Measurements from ENCODE around the gene ROBO2.

DNA sequence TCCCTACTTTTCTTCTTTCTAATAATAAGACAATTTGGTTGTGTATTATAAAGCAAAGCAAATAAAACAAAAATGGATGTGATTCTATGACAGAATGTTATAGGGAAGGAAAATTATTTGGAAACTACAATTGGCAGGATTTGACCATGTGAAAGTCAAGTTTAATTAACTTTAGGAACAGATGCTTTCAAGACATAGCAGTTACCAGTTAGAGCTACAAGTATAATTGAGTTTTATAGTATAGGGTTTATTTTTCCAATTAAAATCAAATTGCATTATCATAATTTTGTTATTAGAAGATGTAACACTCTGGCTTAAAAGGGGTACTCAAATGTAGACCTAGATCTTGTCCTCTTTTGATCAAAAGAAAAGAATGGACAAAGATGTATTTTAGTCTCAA, 110.9 kb downstream of the ROBO2 start:
- TF ChIP-seq, protein P1, sequence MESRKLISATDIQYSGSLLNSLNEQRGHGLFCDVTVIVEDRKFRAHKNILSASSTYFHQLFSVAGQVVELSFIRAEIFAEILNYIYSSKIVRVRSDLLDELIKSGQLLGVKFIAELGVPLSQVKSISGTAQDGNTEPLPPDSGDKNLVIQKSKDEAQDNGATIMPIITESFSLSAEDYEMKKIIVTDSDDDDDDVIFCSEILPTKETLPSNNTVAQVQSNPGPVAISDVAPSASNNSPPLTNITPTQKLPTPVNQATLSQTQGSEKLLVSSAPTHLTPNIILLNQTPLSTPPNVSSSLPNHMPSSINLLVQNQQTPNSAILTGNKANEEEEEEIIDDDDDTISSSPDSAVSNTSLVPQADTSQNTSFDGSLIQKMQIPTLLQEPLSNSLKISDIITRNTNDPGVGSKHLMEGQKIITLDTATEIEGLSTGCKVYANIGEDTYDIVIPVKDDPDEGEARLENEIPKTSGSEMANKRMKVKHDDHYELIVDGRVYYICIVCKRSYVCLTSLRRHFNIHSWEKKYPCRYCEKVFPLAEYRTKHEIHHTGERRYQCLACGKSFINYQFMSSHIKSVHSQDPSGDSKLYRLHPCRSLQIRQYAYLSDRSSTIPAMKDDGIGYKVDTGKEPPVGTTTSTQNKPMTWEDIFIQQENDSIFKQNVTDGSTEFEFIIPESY (IDR thresholded peaks at IDR 0.05; ENCODE audit: extremely low read depth, insufficient replicate concordance, low read length): no peak
- no peak for TF ChIP-seq SIN3A (IDR thresholded peaks at IDR 0.05; ENCODE audit: low read depth)
- no peak for TF ChIP-seq CTCF (IDR thresholded peaks at IDR 0.05 in 2 of 3, conservative IDR thresholded peaks at IDR 0.05 in 1 of 3; ENCODE audit: borderline replicate concordance in 1 of 3, insufficient read depth in 1 of 3, low read depth in 2 of 3, low read length in 2 of 3)
- TF ChIP-seq POLR2A (IDR thresholded peaks at IDR 0.05; ENCODE audit: borderline replicate concordance, extremely low read depth, insufficient read depth, insufficient read length): no peak
- no peak for TF ChIP-seq ZFX (IDR thresholded peaks at IDR 0.05)

All from HCT116 (cell line).